AG09319 (cell line): ENCODE data around the gene KCTD2.

ENCODE experiments used
- DNase-seq: peaks from one replicate; pipeline ENCODE4 v3.0.0-alpha.2; 2010; ENCODE audit warnings: low read depth; ENCODE audit errors: extremely low read depth
- TF ChIP-seq, protein P1 (sequence below): IDR thresholded peaks from 2 replicates; pipeline ENCODE4 v1.5.1; 2011; ENCODE audit warnings: low read depth, mild to moderate bottlenecking, inconsistent platforms, low read length, moderate library complexity

KCTD2 gene

GRCh38 chr17:75091855-75092327 lies 44.9 kb downstream of the KCTD2 start:
- TF ChIP-seq, protein P1, sequence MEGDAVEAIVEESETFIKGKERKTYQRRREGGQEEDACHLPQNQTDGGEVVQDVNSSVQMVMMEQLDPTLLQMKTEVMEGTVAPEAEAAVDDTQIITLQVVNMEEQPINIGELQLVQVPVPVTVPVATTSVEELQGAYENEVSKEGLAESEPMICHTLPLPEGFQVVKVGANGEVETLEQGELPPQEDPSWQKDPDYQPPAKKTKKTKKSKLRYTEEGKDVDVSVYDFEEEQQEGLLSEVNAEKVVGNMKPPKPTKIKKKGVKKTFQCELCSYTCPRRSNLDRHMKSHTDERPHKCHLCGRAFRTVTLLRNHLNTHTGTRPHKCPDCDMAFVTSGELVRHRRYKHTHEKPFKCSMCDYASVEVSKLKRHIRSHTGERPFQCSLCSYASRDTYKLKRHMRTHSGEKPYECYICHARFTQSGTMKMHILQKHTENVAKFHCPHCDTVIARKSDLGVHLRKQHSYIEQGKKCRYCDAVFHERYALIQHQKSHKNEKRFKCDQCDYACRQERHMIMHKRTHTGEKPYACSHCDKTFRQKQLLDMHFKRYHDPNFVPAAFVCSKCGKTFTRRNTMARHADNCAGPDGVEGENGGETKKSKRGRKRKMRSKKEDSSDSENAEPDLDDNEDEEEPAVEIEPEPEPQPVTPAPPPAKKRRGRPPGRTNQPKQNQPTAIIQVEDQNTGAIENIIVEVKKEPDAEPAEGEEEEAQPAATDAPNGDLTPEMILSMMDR, result no peak

DNA sequence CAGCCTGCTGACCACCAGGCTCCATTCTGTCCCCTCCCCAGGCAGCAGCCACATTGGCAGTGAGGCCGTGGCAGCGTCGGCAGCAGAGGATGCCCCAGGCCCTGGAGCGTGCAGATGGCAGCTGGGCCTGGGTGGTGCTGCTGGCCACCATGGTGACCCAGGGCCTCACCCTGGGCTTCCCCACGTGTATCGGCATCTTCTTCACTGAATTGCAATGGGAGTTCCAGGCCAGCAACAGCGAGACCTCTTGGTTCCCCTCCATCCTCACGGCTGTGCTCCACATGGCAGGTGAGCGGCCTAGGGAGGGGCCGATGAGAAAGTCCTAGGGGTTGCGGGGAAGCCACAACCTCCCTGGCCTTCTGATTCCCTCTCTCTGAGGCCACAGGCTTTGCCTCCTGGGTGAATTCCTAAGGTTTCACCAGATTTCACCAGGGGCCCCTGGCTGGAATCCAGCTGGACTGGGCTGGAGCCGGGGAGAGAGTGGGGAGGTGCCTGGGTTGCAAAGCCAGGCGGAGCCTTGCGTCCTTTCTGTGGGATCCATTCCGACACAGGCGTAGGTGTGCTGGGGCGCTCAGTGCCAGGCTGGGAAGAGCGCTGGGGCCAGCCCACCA lies 46.6 kb downstream of the KCTD2 start:
- TF ChIP-seq, protein P1, result no peak
- DNase-seq, result no peak

More at GRCh38 chr17:75091855-75092327, 44.9 kb downstream of the KCTD2 start:
- DNase-seq, result no peak

DNA sequence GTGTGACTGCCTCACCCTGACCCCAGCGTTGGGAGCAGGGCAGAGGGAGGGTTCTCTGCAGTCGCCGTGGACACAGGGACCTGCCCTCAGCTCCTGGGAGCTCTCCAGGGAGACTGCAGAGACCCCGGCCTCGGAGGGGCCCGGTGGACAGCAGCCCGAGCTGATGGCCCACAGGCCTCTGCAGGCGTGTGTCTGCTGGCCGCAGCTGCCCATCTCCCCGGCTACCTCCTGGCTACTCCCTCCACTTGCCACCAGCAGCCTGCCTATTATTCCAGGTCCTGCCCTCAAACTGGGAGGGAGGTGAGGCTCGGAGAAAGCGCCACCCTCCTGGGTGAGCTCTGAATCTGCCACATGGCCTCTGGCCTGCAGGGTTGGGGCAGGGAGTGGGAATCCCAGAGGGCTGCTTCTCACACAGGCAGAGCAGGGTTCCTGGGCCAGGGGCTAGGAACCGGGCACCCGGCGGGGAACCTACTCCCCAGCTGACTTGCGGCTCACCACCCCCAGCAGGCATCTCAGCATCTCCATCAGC lies 47.9 kb downstream of the KCTD2 start:
- DNase-seq, result no peak
- TF ChIP-seq, protein P1, result no peak

- TF ChIP-seq, protein P1, result no peak
- no peak for DNase-seq
These were observed 49.1 kb downstream of the KCTD2 start for GRCh38 chr17:75096082-75096625.

GRCh38 chr17:75097865-75098264 lies 50.8 kb downstream of the KCTD2 start:
- DNase-seq, result no peak
- TF ChIP-seq, protein P1, result no peak

DNA sequence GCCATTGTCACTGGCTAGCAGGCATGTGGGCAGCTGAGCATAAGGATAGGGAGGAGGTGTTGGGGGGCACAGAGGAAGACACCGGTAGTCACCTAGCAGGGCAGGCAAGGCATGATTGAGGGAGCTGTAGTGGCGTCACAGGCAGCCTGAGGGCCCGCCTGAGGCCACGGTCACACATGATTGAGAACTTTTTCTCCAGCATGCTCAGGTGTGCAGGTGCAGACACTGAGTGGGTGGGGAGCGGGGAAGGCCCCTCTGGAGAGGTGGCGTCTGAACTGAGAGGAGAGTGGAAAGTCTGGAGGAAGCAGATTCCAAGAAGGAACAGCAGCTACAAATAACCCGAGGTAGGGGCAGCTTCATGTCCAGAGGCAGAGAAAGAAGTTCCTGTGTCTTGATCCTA lies 51.8 kb downstream of the KCTD2 start:
- TF ChIP-seq, protein P1, result no peak
- no peak for DNase-seq

DNA sequence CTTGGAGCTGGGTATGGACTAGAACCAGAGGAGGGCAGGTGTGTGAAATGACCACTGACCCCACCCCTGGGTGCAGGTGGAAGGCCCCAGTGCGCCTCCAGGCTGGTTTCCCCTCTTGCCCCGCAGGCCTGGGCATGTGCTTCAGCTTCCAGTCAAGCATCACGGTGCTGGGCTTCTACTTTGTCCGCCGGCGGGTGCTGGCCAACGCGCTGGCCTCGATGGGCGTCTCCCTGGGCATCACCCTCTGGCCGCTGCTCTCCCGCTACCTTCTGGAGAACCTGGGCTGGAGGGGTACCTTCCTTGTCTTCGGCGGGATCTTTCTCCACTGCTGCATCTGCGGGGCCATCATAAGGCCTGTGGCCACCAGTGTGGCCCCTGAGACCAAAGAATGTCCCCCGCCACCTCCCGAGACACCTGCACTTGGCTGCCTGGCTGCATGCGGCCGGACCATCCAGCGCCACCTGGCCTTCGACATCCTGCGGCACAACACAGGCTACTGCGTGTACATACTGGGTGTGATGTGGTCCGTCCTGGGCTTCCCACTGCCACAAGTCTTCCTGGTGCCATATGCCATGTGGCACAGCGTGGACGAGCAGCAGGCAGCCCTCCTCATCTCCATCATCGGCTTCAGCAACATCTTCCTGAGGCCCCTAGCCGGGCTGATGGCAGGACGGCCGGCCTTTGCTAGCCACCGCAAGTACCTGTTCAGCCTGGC lies 53.0 kb downstream of the KCTD2 start:
- TF ChIP-seq, protein P1, result no peak
- DNase-seq, result no peak
